ENCODE measurements around the gene MYEOV.

The MYEOV gene

DNA sequence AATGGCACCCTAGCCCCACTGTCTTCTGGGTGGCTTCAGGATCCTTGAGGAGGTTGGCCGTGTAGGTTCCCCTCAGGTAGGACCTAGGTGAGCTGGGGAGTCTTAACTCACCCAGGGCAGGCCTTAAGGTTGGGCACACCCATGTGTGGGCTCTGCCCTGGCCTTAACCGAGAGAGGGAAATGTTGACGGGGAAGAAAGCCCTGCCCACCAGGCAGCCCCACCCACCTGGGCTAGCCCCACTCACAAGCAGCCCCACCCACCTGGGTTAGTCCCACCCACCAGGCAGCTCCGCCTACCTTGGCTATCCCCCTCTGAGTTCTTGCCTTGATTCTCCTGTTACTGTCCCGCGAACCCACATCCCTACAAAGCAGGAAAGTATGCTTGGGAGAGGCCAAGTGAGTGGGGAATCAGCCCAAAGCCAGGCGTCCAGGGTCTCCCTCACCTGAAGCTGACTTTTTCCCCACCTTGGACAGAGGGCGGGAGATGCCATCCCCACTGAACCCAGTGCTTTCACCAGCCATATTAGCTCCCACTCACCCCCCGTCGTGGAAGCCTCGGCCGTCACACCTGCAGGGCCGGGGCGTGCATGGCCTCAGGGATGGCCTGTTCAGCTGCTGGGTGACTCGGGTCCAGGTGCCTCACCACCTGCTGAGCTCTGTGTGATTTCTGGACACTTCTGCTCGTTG lies at the start of gene MYEOV:
TSS of gene MYEOV (plus strand) at position 337 of the 687 bp plus-strand sequence. CDS start 1,200 bp downstream, outside the sequence.
- DNase-seq, result no peak

DNA sequence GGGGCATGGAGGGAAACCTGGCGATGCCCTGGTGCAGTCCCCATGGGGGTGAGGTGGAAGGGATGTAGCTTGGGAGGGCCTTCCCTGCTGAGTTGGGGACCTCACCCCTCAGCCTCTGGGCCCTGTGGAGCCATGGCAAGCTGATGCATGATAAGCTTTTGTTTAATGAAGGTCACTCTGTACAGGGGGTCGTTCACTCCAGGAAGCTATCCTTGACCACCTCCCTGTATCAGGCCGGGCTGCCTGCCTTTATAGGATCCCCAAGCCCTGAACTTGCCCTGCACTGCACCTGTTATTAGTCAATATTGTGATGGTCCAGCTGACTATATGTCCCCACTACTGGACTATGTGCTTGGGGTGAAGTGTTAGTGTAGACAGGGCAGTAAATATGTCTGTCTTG lies 49.7 kb upstream of the MYEOV start:
- DNase-seq, result no peak

DNA sequence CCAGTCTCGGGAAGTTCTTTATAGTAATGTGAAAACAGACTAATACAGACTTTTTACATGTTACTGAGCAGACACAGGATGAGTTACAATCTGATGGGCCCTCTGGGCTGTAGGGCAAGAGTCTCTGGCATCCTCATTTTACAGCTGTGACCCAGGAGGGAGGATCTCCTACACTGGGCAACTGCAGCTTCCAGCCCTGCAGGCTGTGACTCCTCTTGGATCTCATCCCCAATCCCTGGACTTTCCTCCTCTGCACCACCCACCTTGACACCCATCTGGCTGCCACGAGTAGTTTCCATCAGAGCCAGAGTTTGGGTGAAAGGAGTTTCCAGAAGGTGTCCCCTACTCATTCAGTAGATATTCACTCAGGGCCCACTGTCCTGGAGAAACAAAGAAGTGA lies 48.9 kb upstream of the MYEOV start:
- DNase-seq, result no peak

DNA sequence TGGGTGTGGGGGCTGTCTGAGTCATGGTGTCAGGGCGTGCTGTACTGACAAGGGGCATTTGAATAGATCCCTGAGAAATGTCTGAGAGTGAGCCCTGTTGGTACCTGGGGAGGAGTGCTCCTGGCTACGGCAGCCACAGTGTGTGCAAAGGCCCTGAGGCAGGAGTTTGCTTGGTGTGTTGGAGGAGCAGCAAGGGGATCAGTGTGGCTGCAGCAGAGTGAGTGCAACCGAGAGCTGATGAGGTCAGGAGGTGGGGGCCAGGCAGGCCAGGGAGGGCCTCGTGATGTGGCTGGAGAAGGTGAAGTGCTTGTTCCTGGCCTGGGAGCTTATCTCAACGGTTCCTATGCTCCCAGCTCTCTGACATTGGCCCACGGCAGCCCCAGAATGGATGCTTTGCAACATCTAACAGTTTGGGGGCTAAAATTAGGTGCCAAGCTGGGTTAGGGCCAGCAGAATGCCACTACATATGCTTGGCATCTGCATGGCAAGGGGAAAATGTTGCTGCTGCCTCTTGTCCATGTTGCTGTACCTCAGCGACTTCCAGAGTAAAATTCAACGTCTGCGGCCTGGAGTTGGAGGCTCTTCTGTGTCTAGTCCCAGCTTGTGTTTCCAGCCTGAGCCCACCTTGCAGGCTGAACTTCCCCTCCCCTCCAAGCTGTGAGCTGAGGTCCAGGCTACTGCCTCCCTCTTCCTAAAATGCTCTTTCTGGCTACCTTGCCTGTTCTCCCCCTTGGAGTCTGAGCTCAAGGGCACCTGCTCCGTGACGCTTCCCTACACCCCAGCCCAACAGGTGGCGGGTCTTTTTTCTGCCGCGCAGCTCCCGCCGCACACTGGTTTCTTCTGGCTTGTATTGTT lies 48.2 kb upstream of the MYEOV start:
- DNase-seq, result no peak

DNA sequence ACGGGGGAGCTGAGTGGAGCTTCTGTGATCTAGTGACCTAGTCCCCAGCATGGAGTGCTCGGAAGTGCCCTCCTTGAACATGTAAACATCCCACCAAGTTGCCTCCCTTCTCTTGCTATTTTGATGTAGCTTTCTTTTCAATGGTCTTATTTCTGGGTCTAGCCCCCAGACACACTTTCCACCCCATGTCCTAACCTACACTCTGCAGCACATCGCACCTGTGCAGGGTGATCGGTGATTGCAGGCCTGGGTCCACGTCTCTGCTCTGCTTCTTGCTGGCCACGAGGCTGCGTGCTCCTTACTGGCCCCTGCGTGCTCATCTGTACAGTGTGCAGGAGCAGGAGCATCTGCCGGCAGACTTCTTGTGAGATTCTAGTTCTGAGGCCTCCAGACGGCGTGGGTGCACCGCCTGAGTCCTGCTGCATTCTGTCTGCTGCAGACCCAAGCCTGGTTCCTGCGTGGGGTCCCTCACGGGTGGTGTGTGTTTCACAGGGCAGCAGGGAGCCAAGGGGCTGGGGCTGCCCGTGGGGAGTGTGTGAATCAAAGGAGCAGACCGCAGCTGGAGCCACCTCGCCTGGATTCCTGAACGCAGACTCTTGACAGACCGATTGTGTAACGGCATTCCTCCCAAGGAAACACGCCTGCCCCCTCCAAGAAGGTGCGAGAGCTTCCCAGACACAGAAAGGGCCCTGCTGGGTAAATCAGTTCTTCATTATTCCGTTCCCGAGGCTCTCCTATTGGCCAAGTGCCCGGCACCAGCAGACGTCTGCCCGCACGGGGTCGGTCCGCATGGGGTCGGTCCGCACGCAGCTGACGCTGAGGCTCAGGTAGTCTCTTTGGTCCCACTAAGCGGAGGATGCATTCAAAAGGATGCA lies 44.4 kb upstream of the MYEOV start:
- DNase-seq, result no peak

DNA sequence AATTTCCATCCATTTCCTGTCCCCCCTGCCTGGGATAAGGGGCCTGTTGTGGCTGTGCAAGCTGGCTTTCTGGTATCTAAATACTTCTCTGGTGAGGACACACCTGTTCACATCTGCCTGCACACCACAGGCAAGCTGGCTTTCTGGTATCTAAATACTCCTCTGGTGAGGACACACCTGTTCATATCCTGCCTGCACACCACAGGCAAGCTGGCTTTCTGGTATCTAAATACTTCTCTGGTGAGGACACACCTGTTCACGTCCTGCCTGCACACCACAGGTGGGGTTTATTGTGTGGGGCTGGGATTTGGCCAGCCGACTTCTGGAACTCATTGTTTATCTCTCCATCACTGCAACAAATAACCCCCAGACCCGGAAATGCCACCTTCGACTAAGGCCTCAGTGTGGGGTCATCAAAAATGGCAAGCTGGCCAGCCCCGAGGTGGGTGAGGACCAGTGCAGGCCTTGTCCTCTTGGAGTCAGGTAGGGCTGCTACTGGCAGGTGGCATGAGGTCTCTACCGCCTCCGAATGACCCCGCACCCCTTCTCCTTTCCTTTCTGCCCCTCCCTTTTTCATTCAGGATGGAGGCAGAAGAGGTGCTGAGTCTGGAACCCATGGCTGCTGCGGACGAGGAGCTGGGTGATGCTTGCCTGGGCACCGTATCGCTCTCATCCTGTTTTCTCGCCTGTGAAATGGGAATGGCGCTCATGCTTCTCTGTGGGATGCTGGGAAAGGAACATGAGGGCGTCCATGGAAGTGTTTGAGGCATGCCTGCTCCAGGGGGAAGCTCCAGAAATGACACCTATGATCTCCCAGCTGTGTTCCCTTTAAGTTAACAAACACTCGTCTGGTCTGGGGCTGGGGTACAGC lies 43.5 kb upstream of the MYEOV start:
- DNase-seq, result peak; percentile 40

DNA sequence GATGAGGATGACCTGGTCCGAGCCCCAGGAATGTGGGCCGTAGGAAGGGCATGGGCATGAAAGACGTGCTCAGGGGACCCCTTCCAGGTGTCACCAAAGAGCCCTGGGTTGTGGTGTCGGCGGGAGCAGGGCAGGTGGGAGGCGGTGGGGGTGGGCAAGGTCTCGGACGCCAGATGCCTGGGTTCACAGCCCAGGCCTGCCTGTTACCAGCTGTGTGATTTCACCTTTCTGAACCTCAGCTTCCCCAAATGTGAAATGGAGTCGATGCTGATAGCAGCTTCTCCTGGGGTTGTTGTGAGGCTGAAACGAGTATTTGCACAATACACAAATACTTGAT lies 42.9 kb upstream of the MYEOV start:
- DNase-seq, result no peak

DNA sequence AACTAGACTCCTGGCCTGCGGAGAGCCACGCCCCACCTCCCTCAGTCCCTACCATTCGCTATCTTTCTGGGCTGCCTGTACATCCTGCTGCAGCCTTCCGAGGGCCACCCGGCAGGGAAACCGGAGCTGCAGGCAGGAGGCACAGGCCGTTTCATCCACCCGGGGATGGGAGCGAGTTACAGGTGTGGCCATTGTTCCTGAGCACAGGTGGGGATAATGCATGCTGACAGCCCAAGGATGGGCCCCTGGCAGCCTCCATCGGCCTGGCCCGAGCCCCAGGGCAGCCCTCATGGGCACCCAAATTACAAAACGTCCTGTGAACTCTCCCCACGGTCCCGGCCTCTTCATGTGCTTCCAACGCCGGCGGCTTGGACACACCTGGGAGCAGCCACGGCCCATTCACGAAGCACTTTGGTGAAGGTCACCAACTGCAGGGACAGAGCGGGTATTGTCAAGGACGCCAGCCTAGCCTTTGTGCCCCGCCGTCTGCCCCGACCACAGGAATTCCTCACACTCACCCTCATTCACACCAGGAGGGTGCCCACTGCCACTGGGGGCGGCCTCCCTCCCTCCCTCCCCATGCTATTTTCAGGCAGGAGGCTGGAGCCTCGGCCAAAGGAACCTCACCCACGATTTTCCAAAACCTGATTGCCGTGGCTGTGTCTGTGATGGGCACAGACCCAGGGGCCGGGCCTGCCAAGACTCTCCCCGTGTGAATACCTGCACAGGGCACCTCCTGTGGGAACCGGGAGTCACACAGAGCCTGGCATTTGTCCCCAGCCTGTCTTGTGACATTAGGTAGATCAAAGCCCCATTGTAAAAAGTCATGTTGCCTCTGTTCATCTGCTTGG lies 42.1 kb upstream of the MYEOV start:
- DNase-seq, result no peak

DNA sequence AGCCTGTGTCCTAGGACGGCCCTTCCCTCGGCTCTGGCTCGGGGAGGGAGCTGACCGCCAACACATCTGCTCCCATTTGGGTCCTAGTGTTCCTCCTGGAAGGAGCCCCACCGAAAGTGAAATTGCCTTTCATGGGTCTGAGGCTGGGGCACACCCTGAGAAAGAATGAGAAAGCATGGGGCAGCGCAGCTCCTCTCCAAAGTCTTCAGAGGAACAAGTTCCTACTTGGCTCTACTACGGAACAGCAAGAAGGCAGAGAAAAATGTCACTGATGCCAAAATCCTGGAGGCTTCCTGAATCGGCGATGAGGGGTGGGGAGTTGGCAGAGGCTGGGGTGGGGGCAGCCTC lies 41.5 kb upstream of the MYEOV start:
- no peak for DNase-seq

DNA sequence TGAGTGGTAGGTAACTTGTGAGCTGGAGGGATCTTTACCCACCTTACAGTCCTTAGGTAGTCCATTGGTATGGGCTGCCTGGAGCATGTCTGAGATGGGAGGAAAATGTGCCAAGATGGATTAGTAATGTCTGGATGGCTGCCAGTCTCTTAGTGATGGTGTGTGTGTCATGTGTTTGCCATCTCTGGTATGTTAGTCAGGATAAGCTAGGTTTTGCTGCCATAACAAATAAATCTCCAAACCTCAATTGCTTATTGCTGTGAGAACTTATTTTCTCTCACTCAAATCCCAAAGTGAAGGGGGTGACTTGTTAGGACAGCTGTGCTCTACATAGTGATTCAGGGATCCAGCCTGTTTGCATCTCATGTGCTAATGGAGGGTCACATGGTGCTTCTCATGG lies 40.9 kb upstream of the MYEOV start:
- DNase-seq, result no peak

DNA sequence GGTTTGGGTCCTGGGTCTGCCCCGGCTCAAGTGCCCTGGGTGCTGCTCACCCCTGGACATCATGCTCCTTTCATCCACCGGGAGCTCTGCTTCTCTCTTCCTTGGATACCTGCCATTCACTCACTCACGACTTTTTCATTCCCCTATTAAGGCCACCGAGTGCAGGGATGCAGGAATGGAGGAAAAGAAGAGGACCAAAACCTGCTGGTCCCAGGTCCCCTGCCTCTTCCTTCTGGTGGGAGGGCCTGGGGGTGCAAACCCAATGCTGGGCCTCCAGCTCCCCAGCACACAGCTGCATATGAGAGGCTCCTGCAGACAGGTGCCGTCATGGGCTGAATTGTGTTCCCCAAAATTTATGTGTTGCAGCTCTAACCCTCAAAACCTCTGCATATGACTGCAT lies 36.8 kb upstream of the MYEOV start:
- DNase-seq, result no peak

DNA sequence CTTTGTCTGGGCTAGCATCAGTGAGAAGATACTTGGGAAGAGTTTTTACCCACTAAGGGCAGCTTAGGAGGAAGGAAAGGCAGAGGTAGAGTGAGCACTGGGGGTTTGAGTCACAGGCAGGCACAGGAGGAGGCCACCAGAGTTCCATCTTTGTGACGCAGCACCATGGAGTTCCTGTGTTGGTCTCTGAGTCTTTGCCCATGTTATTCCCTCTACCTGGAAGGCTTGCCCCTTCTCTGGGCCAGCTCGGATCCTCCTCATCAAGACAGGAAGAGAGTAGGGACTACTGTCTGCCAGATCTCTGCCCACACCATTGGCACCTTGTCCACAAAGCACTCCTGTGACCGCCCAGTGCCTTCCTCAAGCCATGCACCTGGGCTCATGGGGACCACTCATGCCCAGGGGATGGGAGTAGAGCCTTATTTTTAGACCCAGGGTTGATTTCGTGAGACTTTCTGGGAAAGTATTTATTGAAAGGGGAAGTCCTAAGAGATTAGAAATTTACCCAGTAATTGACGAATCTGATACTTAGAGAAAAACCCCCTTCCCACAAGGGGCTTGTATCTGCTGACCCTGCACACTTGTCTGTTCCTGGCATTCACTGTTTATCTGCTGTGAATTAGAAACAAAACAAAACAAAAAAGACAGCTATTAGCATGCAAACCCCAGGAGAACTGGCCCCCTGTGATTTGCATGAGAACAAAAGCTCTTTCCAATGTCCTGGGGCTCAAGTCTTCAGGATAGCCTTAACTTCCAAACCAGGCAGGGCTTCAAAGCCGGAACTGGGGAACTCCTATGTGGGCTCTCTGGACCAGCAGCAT lies 35.9 kb upstream of the MYEOV start:
- no peak for DNase-seq

DNA sequence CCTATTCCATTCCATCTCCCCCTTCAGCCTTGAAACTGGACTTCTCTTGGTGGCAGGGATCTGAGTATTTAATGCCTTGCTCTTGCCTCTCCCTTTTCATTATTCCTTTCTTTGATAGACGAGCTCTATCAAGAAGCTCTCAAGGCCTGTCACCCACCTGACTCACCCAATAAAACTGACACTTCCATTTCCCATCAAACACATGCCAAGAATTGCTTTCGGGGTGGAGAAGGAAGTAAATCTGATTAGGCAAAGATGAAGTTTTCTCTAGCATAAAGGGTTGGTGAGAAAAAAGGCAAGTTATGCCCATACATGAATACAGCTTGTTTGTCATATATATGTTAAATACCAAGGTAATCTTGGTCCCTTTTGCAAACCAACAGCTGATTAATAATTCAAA lies 34.9 kb upstream of the MYEOV start:
- DNase-seq, result no peak

DNA sequence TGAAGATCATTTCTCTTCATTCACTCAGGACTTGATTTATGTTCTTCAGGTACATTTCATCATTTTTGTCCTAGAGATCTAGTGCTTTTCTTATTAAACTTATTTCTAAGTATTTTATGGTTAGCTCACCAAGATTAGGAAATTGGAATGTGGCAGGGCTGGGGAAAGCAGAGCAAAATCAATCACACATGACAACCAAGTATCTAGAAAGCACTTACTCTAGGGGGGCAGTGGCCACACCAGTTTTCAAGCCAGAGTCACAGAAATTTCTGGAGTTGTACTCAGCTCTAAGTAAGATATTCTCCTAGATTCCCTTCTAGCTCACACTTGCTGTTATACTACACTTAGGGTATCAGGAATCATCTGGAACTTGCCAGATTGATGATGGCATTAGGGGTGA lies 33.3 kb upstream of the MYEOV start:
- DNase-seq, result no peak

DNA sequence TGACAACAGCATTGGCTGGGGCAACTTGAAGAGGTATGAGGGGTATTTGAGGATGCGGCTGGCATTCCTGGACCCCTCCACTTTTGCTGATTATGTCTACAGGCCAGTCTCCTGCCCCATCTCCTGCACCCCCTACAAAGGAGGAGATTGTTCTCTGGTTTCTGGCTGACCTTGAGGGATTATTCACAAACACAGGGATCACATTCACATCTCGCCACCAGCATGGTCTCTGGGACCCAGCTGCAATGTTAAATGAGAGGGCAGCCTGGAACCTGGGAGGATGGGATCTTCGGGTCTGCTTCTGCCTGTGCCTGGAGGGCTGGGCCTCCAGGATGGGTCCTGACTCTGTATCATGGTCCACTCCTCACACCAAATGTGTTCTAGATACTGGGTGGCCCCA lies 32.8 kb upstream of the MYEOV start:
- DNase-seq, result no peak

DNA sequence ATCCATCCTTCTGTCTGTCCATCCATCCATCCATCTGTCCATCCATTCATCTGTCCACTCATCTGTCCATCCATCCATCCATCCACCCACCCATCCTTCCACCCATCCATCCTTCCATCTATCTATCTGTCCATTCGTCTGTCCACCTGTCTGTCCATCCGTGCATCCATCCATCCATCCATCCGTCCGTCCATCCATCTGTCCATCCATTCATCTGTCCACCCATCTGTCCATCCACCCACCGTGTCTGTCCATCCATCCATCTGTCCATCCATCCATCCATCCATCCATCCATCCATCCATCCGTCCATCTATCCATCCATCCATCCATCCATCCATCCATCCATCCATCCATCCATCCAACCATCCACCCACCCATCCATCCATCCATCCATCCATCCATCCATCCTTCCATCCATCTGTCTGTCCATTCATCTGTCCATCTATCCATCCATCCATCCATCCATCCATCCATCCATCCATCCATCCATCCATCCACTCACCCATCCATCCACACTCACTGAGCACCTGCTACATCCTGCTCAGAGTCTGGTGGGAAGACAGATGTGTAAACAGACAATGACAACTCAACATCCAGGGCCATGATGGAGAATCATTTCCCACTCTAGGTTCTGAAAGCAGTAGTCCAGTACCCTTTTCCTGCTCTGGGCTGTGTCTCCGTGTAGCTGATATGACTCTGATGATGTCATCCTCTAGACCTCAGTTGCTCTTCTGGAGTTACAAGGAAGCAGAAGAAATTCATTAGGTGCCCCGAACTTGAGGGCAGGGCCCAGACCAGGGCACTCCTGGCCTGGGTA lies 30.8 kb upstream of the MYEOV start:
- DNase-seq, result no peak

DNA sequence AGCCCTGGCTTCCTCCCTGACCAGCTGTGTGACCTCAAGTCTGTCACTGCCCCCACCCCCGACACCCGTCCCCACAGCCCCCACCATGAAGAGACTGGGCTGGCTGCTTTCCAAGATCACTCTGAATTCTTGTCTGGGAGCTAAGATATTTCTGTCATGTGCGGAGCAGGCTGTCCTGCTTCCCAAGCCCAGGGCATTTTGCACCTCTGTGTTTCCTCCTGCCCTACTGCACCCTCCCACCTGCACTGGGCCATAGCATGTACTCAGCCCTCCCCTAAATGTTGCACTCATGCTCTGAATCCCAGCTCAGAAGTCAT lies 30.3 kb upstream of the MYEOV start:
- DNase-seq, result no peak

DNA sequence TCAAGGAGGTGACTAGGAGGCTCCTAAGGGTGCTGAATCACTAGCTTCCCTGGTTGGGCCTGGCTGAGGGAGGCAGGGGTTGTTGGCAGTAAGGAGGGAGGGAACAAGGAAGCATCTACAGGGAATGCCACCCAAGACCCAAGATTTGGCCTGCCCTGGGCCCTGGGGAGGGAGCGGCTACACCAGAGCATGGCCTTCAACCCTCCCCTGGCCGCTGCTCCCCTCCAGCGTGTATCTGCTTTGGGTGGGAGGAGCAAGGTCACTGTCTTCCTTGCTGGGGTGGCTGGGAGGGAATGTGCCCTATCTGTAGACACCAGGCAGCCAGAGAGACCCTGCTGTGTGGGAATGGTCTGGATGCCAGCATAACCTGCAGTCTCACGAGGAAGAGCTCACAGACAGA lies 29.5 kb upstream of the MYEOV start:
- DNase-seq, result no peak

DNA sequence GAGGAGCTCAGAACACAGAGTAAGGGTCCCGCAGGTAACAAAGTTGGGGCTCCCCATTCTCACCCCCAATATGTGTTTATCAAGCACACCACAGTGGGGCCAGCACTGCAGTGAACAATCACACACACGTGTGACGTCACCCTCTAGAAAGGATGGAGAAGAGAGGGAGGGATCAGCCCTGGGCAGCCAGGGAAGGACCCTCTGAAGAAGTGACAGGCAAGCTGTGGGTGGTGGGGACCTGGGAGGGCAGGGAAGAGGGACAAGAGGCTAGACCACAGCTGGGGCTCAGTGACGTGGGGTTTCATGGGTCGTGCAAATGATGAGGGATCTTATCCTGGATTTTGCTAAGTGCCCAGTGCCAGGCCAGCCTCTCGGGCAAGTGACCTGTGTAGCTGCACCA lies 28.7 kb upstream of the MYEOV start:
- no peak for DNase-seq

DNA sequence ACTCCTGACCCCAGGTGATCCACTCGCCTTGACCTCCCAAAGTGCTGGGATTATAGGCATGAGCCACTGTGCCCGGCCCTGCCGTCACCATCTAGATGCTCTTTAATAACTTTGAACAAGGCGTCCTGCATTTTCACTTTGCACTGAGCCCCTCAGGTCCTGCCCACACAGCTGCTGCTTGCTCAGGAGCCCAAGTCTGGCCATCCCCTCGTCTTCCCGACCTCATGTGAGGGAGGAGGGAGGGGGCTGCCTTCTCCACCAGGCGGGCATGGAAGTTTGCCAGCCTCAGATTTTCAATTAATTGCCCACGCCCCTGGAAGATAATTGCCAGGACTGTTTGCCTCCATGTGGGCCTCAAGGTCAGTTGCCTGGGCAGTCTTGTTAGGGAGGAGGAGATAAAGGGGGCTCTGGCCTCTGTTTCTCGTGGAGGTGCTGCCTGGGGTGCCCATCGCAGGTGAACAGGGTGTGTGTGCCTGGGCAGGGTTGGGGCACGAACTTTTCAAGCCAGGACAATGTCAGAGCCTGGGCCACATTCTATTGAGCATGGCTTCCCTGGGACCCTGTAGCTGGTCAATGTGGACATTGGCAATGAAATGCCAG lies 27.9 kb upstream of the MYEOV start:
- DNase-seq, result no peak

Data from NCI-H345 (cell line).